Lower leg skin (tissue), 4 donors: Measurements from ENCODE around the gene NDUFB10. TPM values are rescaled to one million over a fixed set of nuclear protein-coding genes. Genes with fewer than 3 reads are reported as not detected.
"Not testable (repeated sequence)": the region's sequence is repeated elsewhere in the genome, so short reads cannot be mapped to it uniquely, and the experiment has no call there.

Source experiments
- DNase-seq, 2 donors: peaks; one replicate each; pipeline ENCODE4 v3.0.0-alpha.2; 2019; ENCODE audit warnings: low spot score in 2 of 2
- H3K4me3 ChIP-seq: fragments of 200-600 bp; sonication (generic); 2 replicates; pipeline ENCODE4 v1.5.1; 2017; ENCODE audit warnings: mild to moderate bottlenecking, low read depth; ENCODE audit not compliant: poor library complexity, severe bottlenecking
- CTCF ChIP-seq, 3 donors: fragments of 450-650 bp; IDR thresholded peaks; one replicate each; pipeline ENCODE4 v1.5.1; 2016; ENCODE audit warnings: antibody characterized with exemption in 3 of 3, mild to moderate bottlenecking in 3 of 3, moderate library complexity in 2 of 3
- POLR2A ChIP-seq, 2 donors: fragments of 450-650 bp; IDR thresholded peaks; one replicate each; pipeline ENCODE4 v1.6.1; 2016 to 2017; ENCODE audit warnings: antibody characterized with exemption in 2 of 2, mild to moderate bottlenecking in 1 of 2, moderate library complexity in 1 of 2
- WGBS, 2 donors: methylation state at CpG; one replicate each; pipeline ENCODE4 v1.1.5; 2018; 5-methylcytosine and 5-hydroxymethylcytosine counted together
- intact Hi-C: fragments of 100-400 bp; cut with DNase I; formaldehyde crosslinking; loops from one replicate; pipeline ENCODE4 v1.15.0; 2023; ENCODE audit warnings: low total_unique reads
- total RNA-seq, 4 donors: library from RNA; depleted of rRNA; stranded (reverse); fragments of >200 nt; gene quantifications; one replicate each; pipeline ENCODE4 v1.1.0, GENCODE V29; 2016

NDUFB10 gene
- total RNA-seq, 4 donors from 2014 or later = 183 to 245 (median 217) TPM

GRCh38 chr16:1917665-1918350, 41.5 kb upstream of the NDUFB10 start:
- no peak for DNase-seq

GRCh38 chr16:1918351-1919326, 40.7 kb upstream of the NDUFB10 start, which contains the start of gene HS3ST6:
Gene HS3ST6 (minus strand): TSS chr16:1918415. CDS start chr16:1918323, 92 bp downstream.
- intact Hi-C loops = no loop called here
- H3K4me3 ChIP-seq = peak within 1 kb of the TSS; percentile 22
- DNase-seq = no peak
- TF ChIP-seq CTCF (IDR thresholded peaks at IDR 0.05) (no peak), POLR2A (IDR thresholded peaks at IDR 0.05) (no peak)
- WGBS, 2 donors = 9 to 11% methylated on average over 16 to 20 of the region's 71 CpGs

More at GRCh38 chr16:1917665-1918350, 41.5 kb upstream of the NDUFB10 start:
- H3K4me3 ChIP-seq = peak overlapping the region; percentile 22
- TF ChIP-seq CTCF (IDR thresholded peaks at IDR 0.05) = no peak
- TF ChIP-seq POLR2A (IDR thresholded peaks at IDR 0.05) = no peak
- WGBS, 2 donors = 0% methylated on average over 4 to 53 of the region's 81 CpGs
- intact Hi-C loops = no loop called here

- no peak for DNase-seq
- WGBS, 2 donors = 20 to 22% methylated on average over 20 to 29 of the region's 30 CpGs
- TF ChIP-seq CTCF (IDR thresholded peaks at IDR 0.05) (no peak), POLR2A (IDR thresholded peaks at IDR 0.05) (no peak)
- H3K4me3 ChIP-seq = no peak overlapping the region
- intact Hi-C loops = no loop called here
Measured at GRCh38 chr16:1919327-1919998, 39.9 kb upstream of the NDUFB10 start.

- H3K4me3 ChIP-seq, DNase-seq, intact Hi-C loops: not testable (repeated sequence)
- 68 to 72% methylated on average over 19 to 21 of the region's 21 CpGs for WGBS, 2 donors
Measured at GRCh38 chr16:1920122-1920521, 39.2 kb upstream of the NDUFB10 start.

- no peak overlapping the region for H3K4me3 ChIP-seq
- DNase-seq = peak in 1 of 2 donors; percentile 17
- intact Hi-C loops = no loop called here
- no peak for TF ChIP-seq POLR2A (IDR thresholded peaks at IDR 0.05)
- TF ChIP-seq CTCF (IDR thresholded peaks at IDR 0.05) = no peak
- 15 to 23% methylated on average over 15 of the region's 15 CpGs for WGBS, 2 donors
Measured at GRCh38 chr16:1920727-1921171, 38.6 kb upstream of the NDUFB10 start.
